Measurements from ENCODE around the gene NBPF3.
"Not testable (repeated sequence)": the region's sequence is repeated elsewhere in the genome, so short reads cannot be mapped to it uniquely, and the experiment has no call there.

Gene NBPF3

GRCh38 chr1:21495225-21495820 is 55.4 kb downstream of the NBPF3 start:
- DNase-seq, result no peak

- DNase-seq, result no peak
Observed at GRCh38 chr1:21496063-21496462, 56.1 kb downstream of the NBPF3 start.

- DNase-seq, result no peak
Observed at GRCh38 chr1:21496886-21497285, 56.9 kb downstream of the NBPF3 start.

- DNase-seq, result no peak
Observed at GRCh38 chr1:21497466-21498061, 57.6 kb downstream of the NBPF3 start.

GRCh38 chr1:21499283-21499950 is 59.5 kb downstream of the NBPF3 start:
- DNase-seq, result no peak

GRCh38 chr1:21503706-21504377 is 63.9 kb downstream of the NBPF3 start:
- no peak for DNase-seq

GRCh38 chr1:21506804-21507203 is 66.9 kb downstream of the NBPF3 start:
- DNase-seq, result no peak

- no peak for DNase-seq
Observed at GRCh38 chr1:21507511-21508270, 67.8 kb downstream of the NBPF3 start.

- peak; percentile 79 to 80 for DNase-seq
Observed at GRCh38 chr1:21508580-21509350, 68.8 kb downstream of the NBPF3 start.

- no peak for DNase-seq
Observed at GRCh38 chr1:21509351-21510112, 69.6 kb downstream of the NBPF3 start, which contains the start of gene ALPL. TSS of gene ALPL (plus strand) at chr1:21509423. CDS start at chr1:21554082, 44,659 bp downstream.

- DNase-seq, result no peak
Observed at GRCh38 chr1:21510113-21510493, 70.2 kb downstream of the NBPF3 start.

- no peak for DNase-seq
Observed at GRCh38 chr1:21510885-21511578, 71.1 kb downstream of the NBPF3 start.

- no peak for DNase-seq
Observed at GRCh38 chr1:21511579-21512522, 71.9 kb downstream of the NBPF3 start.

GRCh38 chr1:21514245-21514644 is 74.3 kb downstream of the NBPF3 start:
- no peak for DNase-seq

GRCh38 chr1:21517161-21517589 is 77.2 kb downstream of the NBPF3 start:
- DNase-seq, result no peak

GRCh38 chr1:21517660-21518480 is 77.9 kb downstream of the NBPF3 start:
- DNase-seq, result no peak

- DNase-seq, result no peak
Observed at GRCh38 chr1:21518774-21519455, 79.0 kb downstream of the NBPF3 start.

GRCh38 chr1:21519486-21520070 is 79.6 kb downstream of the NBPF3 start:
- DNase-seq, result not testable (repeated sequence)
